ENCODE results near the gene SIGLEC14.

DNA sequence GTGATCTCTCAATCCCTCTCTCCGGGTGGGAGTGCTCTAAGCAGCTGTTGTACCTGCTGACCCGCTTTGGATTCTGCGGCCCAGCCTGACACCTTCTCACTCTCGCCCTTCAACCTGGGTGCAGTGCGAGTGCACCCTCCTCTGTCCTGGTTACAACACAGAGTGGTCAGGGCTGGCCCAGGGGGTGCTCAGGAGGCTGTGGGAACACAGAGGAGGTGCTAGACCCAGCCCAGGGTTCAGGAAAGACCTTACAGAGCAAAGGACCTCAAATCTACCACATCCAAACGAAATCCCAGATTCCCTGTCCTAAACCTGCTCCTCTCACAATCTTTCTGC, 51.9 kb downstream of the SIGLEC14 start:
- TF ChIP-seq, protein P1, sequence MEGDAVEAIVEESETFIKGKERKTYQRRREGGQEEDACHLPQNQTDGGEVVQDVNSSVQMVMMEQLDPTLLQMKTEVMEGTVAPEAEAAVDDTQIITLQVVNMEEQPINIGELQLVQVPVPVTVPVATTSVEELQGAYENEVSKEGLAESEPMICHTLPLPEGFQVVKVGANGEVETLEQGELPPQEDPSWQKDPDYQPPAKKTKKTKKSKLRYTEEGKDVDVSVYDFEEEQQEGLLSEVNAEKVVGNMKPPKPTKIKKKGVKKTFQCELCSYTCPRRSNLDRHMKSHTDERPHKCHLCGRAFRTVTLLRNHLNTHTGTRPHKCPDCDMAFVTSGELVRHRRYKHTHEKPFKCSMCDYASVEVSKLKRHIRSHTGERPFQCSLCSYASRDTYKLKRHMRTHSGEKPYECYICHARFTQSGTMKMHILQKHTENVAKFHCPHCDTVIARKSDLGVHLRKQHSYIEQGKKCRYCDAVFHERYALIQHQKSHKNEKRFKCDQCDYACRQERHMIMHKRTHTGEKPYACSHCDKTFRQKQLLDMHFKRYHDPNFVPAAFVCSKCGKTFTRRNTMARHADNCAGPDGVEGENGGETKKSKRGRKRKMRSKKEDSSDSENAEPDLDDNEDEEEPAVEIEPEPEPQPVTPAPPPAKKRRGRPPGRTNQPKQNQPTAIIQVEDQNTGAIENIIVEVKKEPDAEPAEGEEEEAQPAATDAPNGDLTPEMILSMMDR (conservative IDR thresholded peaks at IDR 0.05 in 1 of 2, IDR thresholded peaks at IDR 0.05 in 1 of 2; ENCODE audit: low read depth in 1 of 2, low read length in 2 of 2), result no peak
- TF ChIP-seq EZH2 (IDR thresholded peaks at IDR 0.05; ENCODE audit: low read length, missing control alignments), result no peak
